Mucosa of gallbladder (tissue), 1 donor: ENCODE results near the gene TNFRSF25. TPM values are rescaled to one million over a fixed set of nuclear protein-coding genes. Genes with fewer than 3 reads are reported as not detected.
"Not testable (repeated sequence)": the region's sequence is repeated elsewhere in the genome, so short reads cannot be mapped to it uniquely, and the experiment has no call there.

ENCODE experiments used
- DNase-seq: peaks from one replicate; pipeline ENCODE4 v3.0.0-alpha.2; 2020; ENCODE audit warnings: low spot score
- total RNA-seq: library from RNA; stranded (reverse); gene quantifications from one replicate; pipeline ENCODE4 v1.2.1, GENCODE V29; 2021
- donor health status: DM: no; HTN: no; CAD: no.

Gene TNFRSF25
- total RNA-seq, 1 donor from 2014 or later: 20.6 TPM

- DNase-seq: peak; percentile 44
Observed at GRCh38 chr1:6502000-6502891, 36.3 kb upstream of the TNFRSF25 start.

- DNase-seq: no peak
Observed at GRCh38 chr1:6501279-6501813, 35.4 kb upstream of the TNFRSF25 start.

- DNase-seq: no peak
Observed at GRCh38 chr1:6500544-6501278, 34.7 kb upstream of the TNFRSF25 start.

- no peak for DNase-seq
Observed at GRCh38 chr1:6499296-6499695, 33.3 kb upstream of the TNFRSF25 start.

- no peak for DNase-seq
Observed at GRCh38 chr1:6498576-6499111, 32.7 kb upstream of the TNFRSF25 start.

- DNase-seq: no peak
Observed at GRCh38 chr1:6497867-6498575, 32.0 kb upstream of the TNFRSF25 start.

GRCh38 chr1:6497215-6497866 is 31.4 kb upstream of the TNFRSF25 start:
- DNase-seq: peak; percentile 50

- DNase-seq: no peak
Observed at GRCh38 chr1:6496890-6497214, 30.9 kb upstream of the TNFRSF25 start.

GRCh38 chr1:6496365-6496721 is 30.4 kb upstream of the TNFRSF25 start:
- no peak for DNase-seq

- DNase-seq: no peak
Observed at GRCh38 chr1:6495540-6496364, 29.8 kb upstream of the TNFRSF25 start.

- DNase-seq: no peak
Observed at GRCh38 chr1:6495041-6495441, 29.1 kb upstream of the TNFRSF25 start.

GRCh38 chr1:6494627-6495026 is 28.7 kb upstream of the TNFRSF25 start:
- no peak for DNase-seq

- DNase-seq: not testable (repeated sequence)
Observed at GRCh38 chr1:6493834-6494223, 27.9 kb upstream of the TNFRSF25 start.

- no peak for DNase-seq
Observed at GRCh38 chr1:6491966-6492365, 26.0 kb upstream of the TNFRSF25 start.

GRCh38 chr1:6491480-6491962 is 25.5 kb upstream of the TNFRSF25 start, which contains the start of gene PLEKHG5:
PLEKHG5 (minus strand) TSS chr1:6491667; CDS start chr1:6477571, 14,096 bp downstream.
- DNase-seq: no peak

- no peak for DNase-seq
Observed at GRCh38 chr1:6491081-6491449, 25.1 kb upstream of the TNFRSF25 start.

- DNase-seq: peak; percentile 66
Observed at GRCh38 chr1:6490181-6491080, 24.5 kb upstream of the TNFRSF25 start.

- DNase-seq: peak; percentile 68
Observed at GRCh38 chr1:6489799-6490180, 23.8 kb upstream of the TNFRSF25 start.

- no peak for DNase-seq
Observed at GRCh38 chr1:6489383-6489765, 23.4 kb upstream of the TNFRSF25 start.
